Gastrocnemius medialis (tissue), 4 donors: ENCODE measurements around the gene ANKRD33. TPM values are rescaled to one million over a fixed set of nuclear protein-coding genes. Genes with fewer than 3 reads are reported as not detected.

Experiments used
- ATAC-seq, 2 donors: fragments of 150-250 bp; one replicate each; pipeline ENCODE4 v1.9.1; 2016
- DNase-seq, 2 donors: peaks; one replicate each; pipeline ENCODE4 v3.0.0-alpha.2; 2019
- H3K27ac ChIP-seq, 4 donors: fragments of 200-600 bp; sonication (generic); 1 replicate in 1 of 4; 2 replicates in 3 of 4; pipeline ENCODE4 v1.5.1; 2016 to 2018; ENCODE audit warnings: mild to moderate bottlenecking in 2 of 4, moderate library complexity in 1 of 4
- H3K27me3 ChIP-seq, 3 donors: fragments of 200-600 bp; sonication (generic) in 2 of 3; 1 replicate in 1 of 3; 2 replicates in 2 of 3; pipeline versions ENCODE4 v1.5.1 to v1.6.0; 2016 to 2019; ENCODE audit warnings: mild to moderate bottlenecking in 1 of 3, moderate library complexity in 1 of 3
- H3K36me3 ChIP-seq, 2 donors: fragments of 200-600 bp; sonication (generic) in 1 of 2; one replicate each; pipeline ENCODE4 v1.5.1; 2017 to 2018
- H3K4me1 ChIP-seq, 2 donors: fragments of 200-600 bp; sonication (generic) in 1 of 2; one replicate each; pipeline ENCODE4 v1.5.1; 2016 to 2017; ENCODE audit warnings: mild to moderate bottlenecking in 2 of 2
- H3K4me3 ChIP-seq, 4 donors: fragments of 200-600 bp; sonication (generic) in 3 of 4; 1 replicate in 1 of 4; 2 replicates in 3 of 4; pipeline ENCODE4 v1.5.1; 2016 to 2019; ENCODE audit warnings: mild to moderate bottlenecking in 2 of 4
- H3K9me3 ChIP-seq, 3 donors: fragments of 200-600 bp; sonication (generic) in 2 of 3; 1 replicate in 1 of 3; 2 replicates in 2 of 3; pipeline ENCODE4 v1.5.1; 2016 to 2019
- POLR2A ChIP-seq, 2 donors: fragments of 450-650 bp; IDR thresholded peaks; one replicate each; pipeline ENCODE4 v1.6.1; 2017; ENCODE audit warnings: antibody characterized with exemption in 2 of 2, mild to moderate bottlenecking in 2 of 2, moderate library complexity in 2 of 2
- in situ Hi-C, 4 donors: fragments of 200-750 bp; cut with MboI; loops; one replicate each; pipeline versions ENCODE4 v1.15.0 to v1.8.0; 2017; ENCODE audit warnings: low sequenced_read_pairs in 4 of 4
- intact Hi-C: fragments of 100-400 bp; cut with DNase I; formaldehyde crosslinking; loops from one replicate; pipeline ENCODE4 v1.15.1; 2023; ENCODE audit warnings: low total_unique reads
- total RNA-seq, 4 donors: library from RNA; depleted of rRNA; stranded (reverse); fragments of >200 nt; gene quantifications; one replicate each; pipeline versions ENCODE4 v1.1.0 to v1.2.3, GENCODE V29; 2016
- TF ChIP-seq, protein P1 (sequence below), 5 experiments: fragments of 450-650 bp in 3 of 5; fragments of 200-600 bp in 2 of 5; sonication (generic) in 2 of 5; IDR thresholded peaks in 4 of 5; conservative IDR thresholded peaks in 1 of 5; 1 replicate in 4 of 5; 2 replicates in 1 of 5; pipeline ENCODE4 v1.5.1; 2016 to 2019; ENCODE audit warnings: antibody characterized with exemption in 5 of 5, mild to moderate bottlenecking in 3 of 5, moderate library complexity in 3 of 5

The ANKRD33 gene
- total RNA-seq, 4 donors from 2014 or later: not detected

DNA sequence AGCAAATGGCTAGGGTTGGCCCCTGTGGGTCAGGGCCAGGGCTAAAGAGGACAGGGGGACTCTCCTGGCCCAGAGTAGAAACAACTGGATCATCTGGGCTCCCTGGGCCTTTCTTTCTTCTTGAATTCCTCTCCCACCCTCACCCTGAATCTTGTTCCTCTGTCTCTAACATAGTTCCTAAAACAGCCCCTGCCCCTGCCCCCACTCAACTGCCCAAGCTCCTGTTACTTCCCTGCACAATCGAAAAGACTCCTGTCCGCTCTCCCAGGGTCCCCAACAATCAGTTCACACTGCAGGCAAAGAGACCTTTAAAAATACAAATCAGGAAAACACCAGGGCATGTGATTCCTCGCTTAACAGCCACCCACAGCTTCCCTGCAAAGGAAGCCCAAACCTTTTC, 18.0 kb upstream of the ANKRD33 start:
- ATAC-seq: no peak
- peaks cover 7 to 22% (median 8%) of the 10 kb centered on the region in 3 donors for H3K27me3 ChIP-seq
- H3K27ac ChIP-seq: no peak overlapping the region
- no peak for DNase-seq
- peak overlapping the region in 1 of 4 donors; percentile 65 for H3K4me3 ChIP-seq
- no peaks in the 10 kb centered on the region for H3K36me3 ChIP-seq
- intact Hi-C loops: no loop called here
- TF ChIP-seq, protein P1, sequence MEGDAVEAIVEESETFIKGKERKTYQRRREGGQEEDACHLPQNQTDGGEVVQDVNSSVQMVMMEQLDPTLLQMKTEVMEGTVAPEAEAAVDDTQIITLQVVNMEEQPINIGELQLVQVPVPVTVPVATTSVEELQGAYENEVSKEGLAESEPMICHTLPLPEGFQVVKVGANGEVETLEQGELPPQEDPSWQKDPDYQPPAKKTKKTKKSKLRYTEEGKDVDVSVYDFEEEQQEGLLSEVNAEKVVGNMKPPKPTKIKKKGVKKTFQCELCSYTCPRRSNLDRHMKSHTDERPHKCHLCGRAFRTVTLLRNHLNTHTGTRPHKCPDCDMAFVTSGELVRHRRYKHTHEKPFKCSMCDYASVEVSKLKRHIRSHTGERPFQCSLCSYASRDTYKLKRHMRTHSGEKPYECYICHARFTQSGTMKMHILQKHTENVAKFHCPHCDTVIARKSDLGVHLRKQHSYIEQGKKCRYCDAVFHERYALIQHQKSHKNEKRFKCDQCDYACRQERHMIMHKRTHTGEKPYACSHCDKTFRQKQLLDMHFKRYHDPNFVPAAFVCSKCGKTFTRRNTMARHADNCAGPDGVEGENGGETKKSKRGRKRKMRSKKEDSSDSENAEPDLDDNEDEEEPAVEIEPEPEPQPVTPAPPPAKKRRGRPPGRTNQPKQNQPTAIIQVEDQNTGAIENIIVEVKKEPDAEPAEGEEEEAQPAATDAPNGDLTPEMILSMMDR (IDR thresholded peaks at IDR 0.05 in 4 of 5, conservative IDR thresholded peaks at IDR 0.05 in 1 of 5): no peak
- TF ChIP-seq POLR2A (IDR thresholded peaks at IDR 0.05): no peak
- in situ Hi-C loops: no loop called here
- H3K4me1 ChIP-seq: peaks cover 0 to 7% of the 10 kb centered on the region in 2 donors
- H3K9me3 ChIP-seq: no peaks in the 10 kb centered on the region

DNA sequence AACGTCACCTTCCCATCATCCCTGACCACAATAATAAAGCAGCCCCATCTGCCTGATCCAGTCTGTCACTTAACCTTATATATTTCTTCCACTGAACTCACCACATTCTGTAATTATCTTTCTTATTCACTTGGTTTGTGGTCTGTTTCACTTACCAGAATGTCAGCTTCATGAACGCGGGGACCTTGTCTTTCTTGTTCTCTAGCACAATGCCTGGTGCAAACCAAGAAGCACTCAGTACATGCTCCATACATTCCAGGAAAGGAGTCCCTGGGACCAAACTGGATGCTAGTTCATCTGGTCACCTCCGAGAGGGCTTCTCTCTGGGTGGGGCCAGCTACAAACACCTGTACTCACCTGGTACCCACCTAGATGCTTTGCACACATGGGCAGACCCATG, 17.4 kb upstream of the ANKRD33 start:
- peaks cover 7 to 22% (median 8%) of the 10 kb centered on the region in 3 donors for H3K27me3 ChIP-seq
- in situ Hi-C loops: no loop called here
- H3K4me1 ChIP-seq: peaks cover 0 to 7% of the 10 kb centered on the region in 2 donors
- no peak for TF ChIP-seq POLR2A (IDR thresholded peaks at IDR 0.05)
- TF ChIP-seq, protein P1 (IDR thresholded peaks at IDR 0.05 in 4 of 5, conservative IDR thresholded peaks at IDR 0.05 in 1 of 5): no peak
- H3K9me3 ChIP-seq: no peaks in the 10 kb centered on the region
- no peak for DNase-seq
- intact Hi-C loops: no loop called here
- H3K4me3 ChIP-seq: no peak overlapping the region
- H3K36me3 ChIP-seq: no peaks in the 10 kb centered on the region
- no peak for ATAC-seq
- H3K27ac ChIP-seq: no peak overlapping the region

DNA sequence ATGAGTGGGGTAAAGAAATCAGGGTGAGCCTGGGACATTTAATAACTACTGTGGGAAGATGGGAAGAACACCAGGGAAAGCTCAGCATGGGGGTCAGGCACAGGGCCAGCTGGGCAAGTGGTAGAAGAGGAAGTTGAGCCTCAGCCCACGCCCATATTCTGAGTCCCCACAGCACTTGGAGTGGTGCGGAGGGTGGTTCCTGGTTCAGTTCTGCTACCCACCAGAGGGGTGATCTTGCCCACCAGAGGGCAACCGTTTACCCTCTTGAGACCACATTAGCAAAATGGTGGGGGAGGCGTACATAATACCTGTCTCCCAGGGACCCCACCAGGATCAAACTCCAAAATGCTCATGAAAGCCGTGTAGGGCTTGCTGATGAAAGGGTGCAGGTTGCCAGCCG, 16.8 kb upstream of the ANKRD33 start:
- ATAC-seq: no peak
- Histone ChIP-seq H3K4me1 (peaks cover 0 to 7% of the 10 kb centered on the region in 2 donors), H3K36me3 (no peaks in the 10 kb centered on the region), H3K9me3 (no peaks in the 10 kb centered on the region), H3K27ac (no peak overlapping the region), H3K27me3 (peaks cover 7 to 22% (median 8%) of the 10 kb centered on the region in 3 donors), H3K4me3 (no peak overlapping the region)
- intact Hi-C loops: no loop called here
- in situ Hi-C loops: no loop called here
- no peak for DNase-seq
- TF ChIP-seq POLR2A (IDR thresholded peaks at IDR 0.05): no peak
- TF ChIP-seq, protein P1 (IDR thresholded peaks at IDR 0.05 in 4 of 5, conservative IDR thresholded peaks at IDR 0.05 in 1 of 5): no peak

DNA sequence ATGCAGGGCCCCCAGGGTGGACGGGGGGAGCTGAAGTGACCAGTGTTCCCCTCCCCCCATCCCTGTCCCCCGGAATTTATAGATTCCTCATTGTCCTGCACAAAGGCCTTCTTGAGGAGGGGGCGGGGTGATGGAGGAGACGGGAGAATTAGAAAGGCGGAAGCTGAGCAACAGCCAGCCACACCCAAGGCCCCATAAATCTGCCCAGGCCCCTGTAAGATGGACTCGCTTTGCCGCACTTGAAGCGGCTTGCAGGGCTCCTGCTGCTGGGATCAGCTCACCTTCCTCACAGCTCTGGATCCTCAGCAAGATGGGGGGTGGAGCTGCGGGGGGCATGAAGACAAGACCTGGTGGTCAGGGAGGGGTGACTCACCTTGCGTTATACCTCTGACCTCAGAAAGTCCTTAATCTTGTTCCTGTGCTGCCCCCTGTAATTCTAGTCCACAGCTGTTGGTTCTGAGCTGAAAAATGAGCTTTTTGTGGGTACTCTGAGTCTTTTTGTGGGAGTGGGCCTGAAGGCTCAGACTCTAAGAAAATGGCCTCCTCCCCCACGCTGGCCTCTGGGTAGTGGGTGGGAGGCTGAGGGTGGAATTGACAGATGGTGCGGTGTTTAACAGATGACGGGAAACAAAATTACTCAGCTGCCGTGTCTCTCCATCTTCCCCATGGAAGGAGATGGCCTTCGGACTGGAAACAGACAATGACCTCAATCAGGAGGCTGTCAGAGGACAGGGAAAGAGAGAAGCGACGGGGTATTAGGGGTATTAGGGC, 15.8 kb upstream of the ANKRD33 start:
- in situ Hi-C loops (no loop called here), intact Hi-C loops (no loop called here)
- H3K36me3 ChIP-seq: no peaks in the 10 kb centered on the region
- peaks cover 7 to 22% (median 8%) of the 10 kb centered on the region in 3 donors for H3K27me3 ChIP-seq
- TF ChIP-seq, protein P1 (IDR thresholded peaks at IDR 0.05 in 4 of 5, conservative IDR thresholded peaks at IDR 0.05 in 1 of 5): no peak
- TF ChIP-seq POLR2A (IDR thresholded peaks at IDR 0.05): no peak
- H3K9me3 ChIP-seq: no peaks in the 10 kb centered on the region
- DNase-seq (no peak), ATAC-seq (no peak)
- H3K4me3 ChIP-seq: no peak overlapping the region
- H3K27ac ChIP-seq: no peak overlapping the region
- H3K4me1 ChIP-seq: peaks cover 0 to 7% of the 10 kb centered on the region in 2 donors
